Duodenal mucosa (tissue), 2 donors: ENCODE measurements around the gene BSDC1.

Experiments used
- H3K27ac ChIP-seq: one replicate; pipeline ENCODE4 v1.7.0; 2013; ENCODE audit warnings: low read depth, low read length
- H3K27me3 ChIP-seq, 2 donors: one replicate each; pipeline ENCODE4 v1.7.0; 2013; ENCODE audit warnings: low read length in 2 of 2, control low read depth in 1 of 2; ENCODE audit not compliant: insufficient read depth in 2 of 2, control insufficient read depth in 1 of 2
- H3K36me3 ChIP-seq, 2 donors: one replicate each; pipeline ENCODE4 v1.7.0; 2013; ENCODE audit warnings: low read length in 2 of 2, control low read depth in 1 of 2; ENCODE audit not compliant: insufficient read depth in 2 of 2, control insufficient read depth in 1 of 2
- H3K4me1 ChIP-seq, 2 donors: one replicate each; pipeline ENCODE4 v1.7.0; 2013; ENCODE audit warnings: low read length in 2 of 2, control low read depth in 1 of 2; ENCODE audit not compliant: insufficient read depth in 2 of 2, control insufficient read depth in 1 of 2
- H3K4me3 ChIP-seq, 2 donors: one replicate each; pipeline ENCODE4 v1.7.0; 2013; ENCODE audit warnings: low read length in 2 of 2, low read depth in 1 of 2
- H3K9ac ChIP-seq, 2 donors: one replicate each; pipeline ENCODE4 v1.7.0; 2013; ENCODE audit warnings: low read length in 2 of 2, low read depth in 1 of 2
- H3K9me3 ChIP-seq, 2 donors: one replicate each; pipeline ENCODE4 v1.7.0; 2013; ENCODE audit warnings: low read length in 2 of 2, control low read depth in 1 of 2; ENCODE audit not compliant: control insufficient read depth in 1 of 2

BSDC1 gene

DNA sequence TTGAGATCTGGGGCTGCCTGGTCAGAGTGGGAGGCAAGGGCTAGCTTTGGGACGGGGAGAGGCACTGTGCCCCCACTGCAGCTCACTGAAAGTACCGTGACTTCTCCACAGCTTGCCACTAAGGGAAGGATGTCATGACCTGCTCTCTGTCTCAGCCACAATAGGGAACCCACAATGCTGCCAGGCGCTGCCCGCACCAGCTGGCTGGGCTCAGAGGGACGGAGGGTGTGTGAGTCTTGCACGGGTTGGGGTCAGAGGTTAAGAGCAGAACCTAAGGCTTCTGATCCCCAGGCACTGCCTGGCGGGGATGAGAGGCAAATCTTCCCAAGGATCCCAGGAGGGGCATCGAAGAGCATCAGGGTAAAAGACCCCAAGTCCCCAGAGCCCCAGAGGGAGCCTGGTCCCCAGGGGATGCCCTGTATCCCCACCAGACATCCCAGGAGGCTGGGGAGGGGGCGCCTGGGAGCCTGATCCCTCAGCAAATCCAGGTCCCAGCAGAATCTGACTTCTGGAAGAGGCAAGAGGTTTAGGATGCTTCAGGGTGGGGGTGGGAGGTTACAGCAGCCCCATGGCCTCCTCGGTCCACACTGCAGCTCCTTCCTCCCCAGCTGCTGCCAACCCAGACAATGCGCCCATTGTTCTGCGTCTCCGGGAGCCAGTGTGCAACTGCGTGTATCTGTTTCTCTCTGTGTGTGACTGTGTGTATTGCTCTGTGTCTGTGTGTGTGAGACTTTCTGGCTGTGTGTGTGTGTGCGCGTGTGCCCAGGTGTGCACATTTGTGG lies 56.2 kb downstream of the BSDC1 start:
- H3K4me3 ChIP-seq, result no peak overlapping the region
- peaks cover 0 to 3% of the 10 kb centered on the region in 2 donors for H3K36me3 ChIP-seq
- no peaks in the 10 kb centered on the region for H3K27me3 ChIP-seq
- no peak overlapping the region for H3K9ac ChIP-seq
- H3K4me1 ChIP-seq, result peaks cover 40 to 41% of the 10 kb centered on the region in 2 donors
- no peak overlapping the region for H3K27ac ChIP-seq
- H3K9me3 ChIP-seq, result no peaks in the 10 kb centered on the region

DNA sequence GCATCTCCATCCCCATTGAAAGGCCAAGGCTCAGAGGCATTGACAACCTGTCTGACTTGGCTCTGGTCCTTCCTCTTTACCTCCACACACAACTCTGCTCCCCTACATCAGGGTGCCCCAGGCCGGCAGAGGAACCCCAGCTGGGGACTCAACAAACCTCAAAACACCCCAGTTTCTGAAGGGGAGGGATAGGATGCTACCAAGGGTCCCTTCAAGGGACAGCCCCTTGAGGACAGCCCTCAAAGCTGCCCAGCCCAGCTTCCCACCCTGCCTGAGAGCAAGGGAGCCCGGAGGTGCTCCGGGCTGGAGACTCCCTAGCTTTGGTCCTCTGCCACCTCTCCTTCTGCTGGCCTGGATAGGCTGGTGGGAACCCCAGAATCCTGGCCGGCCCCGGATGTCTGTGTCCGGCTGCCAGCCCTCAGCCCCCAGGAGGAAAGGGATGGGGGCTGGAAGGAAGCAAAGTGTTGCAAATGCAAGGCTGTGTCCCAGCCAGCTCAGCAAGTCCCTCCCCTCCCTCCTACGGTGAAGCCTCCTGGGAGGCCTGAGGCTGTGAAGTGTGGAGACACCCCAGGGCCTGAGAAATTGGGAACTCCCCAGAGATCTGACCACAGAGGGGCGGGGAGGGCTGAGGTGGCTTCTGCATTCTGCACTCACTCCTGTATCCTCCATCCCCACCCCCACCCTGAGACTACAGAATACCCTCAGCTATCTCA lies 57.1 kb downstream of the BSDC1 start:
- Histone ChIP-seq H3K27ac (no peak overlapping the region), H3K4me1 (peaks cover 45% of the 10 kb centered on the region in 2 donors), H3K9me3 (no peaks in the 10 kb centered on the region), H3K9ac (no peak overlapping the region), H3K4me3 (no peak overlapping the region), H3K27me3 (no peaks in the 10 kb centered on the region), H3K36me3 (peaks cover under 1 to 11% of the 10 kb centered on the region in 2 donors)

DNA sequence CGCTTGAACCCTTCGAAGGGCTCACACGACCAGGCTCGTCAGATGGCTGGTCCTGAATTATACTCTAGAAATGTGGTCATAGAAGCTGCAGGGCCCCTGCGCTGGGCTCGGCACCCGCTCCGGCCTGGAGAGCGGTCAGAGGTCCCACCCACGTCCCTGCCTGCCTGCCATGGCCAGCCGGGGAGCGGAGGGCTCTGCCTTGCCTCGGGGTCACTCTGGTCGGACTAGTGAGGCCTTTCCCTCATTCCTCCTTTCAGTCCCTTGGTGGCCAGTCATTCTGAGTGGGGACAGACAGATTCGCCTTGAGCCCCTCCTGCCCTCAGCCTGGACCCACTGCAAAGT lies 57.7 kb downstream of the BSDC1 start:
- Histone ChIP-seq H3K36me3 (peaks cover 6 to 17% of the 10 kb centered on the region in 2 donors), H3K4me1 (peaks cover 40 to 46% of the 10 kb centered on the region in 2 donors), H3K27ac (no peak overlapping the region), H3K9ac (peak overlapping the region in 1 of 2 donors; percentile 28), H3K27me3 (no peaks in the 10 kb centered on the region), H3K4me3 (peak overlapping the region; percentile 16 to 40), H3K9me3 (no peaks in the 10 kb centered on the region)

DNA sequence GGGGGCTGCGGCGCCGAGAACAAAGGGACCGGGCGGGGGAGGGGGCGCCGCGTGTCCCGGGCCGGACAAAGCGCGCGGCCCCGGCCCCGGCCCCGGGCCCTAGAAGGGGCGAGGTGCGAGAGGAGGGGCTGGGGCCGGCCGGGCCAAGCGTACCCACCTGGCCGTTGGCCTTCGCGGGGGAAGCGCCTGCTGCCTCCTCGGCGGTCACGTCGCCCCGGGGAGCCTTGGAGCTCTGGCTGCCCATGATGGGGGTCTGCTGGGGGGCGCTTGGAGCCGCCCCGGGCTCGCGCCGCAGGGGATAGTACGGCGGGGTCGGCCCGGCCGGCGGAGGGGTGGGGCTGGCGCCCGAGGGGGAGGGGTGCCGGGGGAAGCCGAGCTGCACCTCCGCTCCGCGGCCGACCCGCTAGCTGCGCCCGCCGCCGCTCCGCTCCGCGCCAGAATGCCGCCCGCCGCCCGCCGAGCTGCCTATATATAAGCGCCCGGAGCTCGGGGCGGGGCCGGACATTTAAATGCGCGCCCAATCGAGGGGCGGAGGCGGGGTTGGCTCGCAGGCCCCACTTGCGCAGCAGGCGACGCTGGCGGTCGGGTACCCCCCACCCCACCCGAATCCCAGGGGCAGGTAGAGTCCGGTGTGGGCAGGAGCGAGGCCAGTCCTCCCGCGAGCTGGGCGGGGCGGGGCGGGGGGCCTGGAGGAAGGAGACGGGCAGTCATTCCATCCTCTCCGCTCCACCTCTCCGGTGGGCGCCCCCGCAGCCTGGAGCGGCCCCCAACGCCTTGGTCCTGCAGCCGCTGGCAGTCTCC lies 58.3 kb downstream of the BSDC1 start, which contains the start of gene MARCKSL1:
MARCKSL1 (minus strand) TSS at position 444 of the 801 bp plus-strand sequence; CDS start at position 244, 200 bp downstream.
- H3K27me3 ChIP-seq, result no peaks in the 10 kb centered on the region
- H3K4me3 ChIP-seq, result peak within 1 kb of the TSS; percentile 56 to 74
- H3K36me3 ChIP-seq, result peaks cover 11 to 22% of the 10 kb centered on the region in 2 donors
- no peak within 1 kb of the TSS for H3K27ac ChIP-seq
- no peaks in the 10 kb centered on the region for H3K9me3 ChIP-seq
- peaks cover 38 to 46% of the 10 kb centered on the region in 2 donors for H3K4me1 ChIP-seq
- H3K9ac ChIP-seq, result peak within 1 kb of the TSS; percentile 55 to 64

DNA sequence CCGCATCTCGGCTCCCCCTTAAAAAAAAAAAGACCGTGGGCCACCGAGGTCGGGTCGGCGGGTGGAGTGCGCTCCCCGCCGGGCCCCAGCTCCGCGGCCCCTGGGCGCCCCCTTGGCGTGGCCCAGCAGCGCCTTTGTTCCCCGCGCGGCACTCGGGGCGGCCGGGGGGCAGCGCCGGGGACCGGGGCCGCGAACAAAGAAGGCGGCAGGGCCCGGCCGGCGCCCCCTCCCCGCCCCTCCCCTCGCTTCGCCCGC lies 58.8 kb downstream of the BSDC1 start:
- H3K9ac ChIP-seq, result peak overlapping the region; percentile 55 to 64
- no peaks in the 10 kb centered on the region for H3K9me3 ChIP-seq
- peak overlapping the region; percentile 56 to 74 for H3K4me3 ChIP-seq
- peaks cover 14 to 28% of the 10 kb centered on the region in 2 donors for H3K36me3 ChIP-seq
- H3K27ac ChIP-seq, result no peak overlapping the region
- no peaks in the 10 kb centered on the region for H3K27me3 ChIP-seq
- H3K4me1 ChIP-seq, result peaks cover 38 to 46% of the 10 kb centered on the region in 2 donors

DNA sequence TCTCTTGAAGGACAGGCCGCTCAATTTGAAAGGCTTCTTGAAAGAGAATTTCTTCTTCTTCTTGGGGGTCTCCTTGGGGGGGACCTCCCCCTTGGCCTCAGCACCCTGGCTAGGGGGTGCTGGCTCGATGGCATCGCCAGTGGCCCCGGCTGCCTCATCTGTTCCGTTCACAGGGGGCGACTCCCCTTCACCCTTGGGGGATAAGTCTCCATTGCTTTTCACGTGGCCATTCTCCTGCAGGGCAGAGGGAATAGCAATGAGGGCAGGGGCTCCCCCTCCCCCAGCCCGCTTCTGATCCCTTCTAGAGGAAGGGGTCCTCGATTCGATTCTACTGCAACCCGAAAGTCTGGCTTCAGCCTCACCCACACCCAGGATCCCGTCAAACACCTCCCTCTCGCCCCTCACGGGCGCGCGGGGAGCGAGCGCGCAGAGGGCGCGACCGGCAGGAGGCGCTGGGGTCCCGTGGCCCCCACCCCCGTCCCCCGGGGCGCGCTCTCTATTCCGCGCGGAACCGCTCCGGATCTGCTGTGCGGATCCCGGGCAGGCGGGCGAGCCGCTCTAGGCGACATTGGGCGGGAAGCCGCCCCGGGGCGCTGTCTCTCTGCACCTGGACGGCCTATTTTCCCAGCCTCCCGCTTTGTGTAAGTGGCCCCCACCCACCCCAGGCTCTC lies 59.2 kb downstream of the BSDC1 start:
- H3K27ac ChIP-seq, result no peak overlapping the region
- H3K9me3 ChIP-seq, result no peaks in the 10 kb centered on the region
- peak overlapping the region; percentile 55 to 64 for H3K9ac ChIP-seq
- H3K4me1 ChIP-seq, result peaks cover 38 to 46% of the 10 kb centered on the region in 2 donors
- no peaks in the 10 kb centered on the region for H3K27me3 ChIP-seq
- peak overlapping the region; percentile 56 to 74 for H3K4me3 ChIP-seq
- peaks cover 19 to 32% of the 10 kb centered on the region in 2 donors for H3K36me3 ChIP-seq

DNA sequence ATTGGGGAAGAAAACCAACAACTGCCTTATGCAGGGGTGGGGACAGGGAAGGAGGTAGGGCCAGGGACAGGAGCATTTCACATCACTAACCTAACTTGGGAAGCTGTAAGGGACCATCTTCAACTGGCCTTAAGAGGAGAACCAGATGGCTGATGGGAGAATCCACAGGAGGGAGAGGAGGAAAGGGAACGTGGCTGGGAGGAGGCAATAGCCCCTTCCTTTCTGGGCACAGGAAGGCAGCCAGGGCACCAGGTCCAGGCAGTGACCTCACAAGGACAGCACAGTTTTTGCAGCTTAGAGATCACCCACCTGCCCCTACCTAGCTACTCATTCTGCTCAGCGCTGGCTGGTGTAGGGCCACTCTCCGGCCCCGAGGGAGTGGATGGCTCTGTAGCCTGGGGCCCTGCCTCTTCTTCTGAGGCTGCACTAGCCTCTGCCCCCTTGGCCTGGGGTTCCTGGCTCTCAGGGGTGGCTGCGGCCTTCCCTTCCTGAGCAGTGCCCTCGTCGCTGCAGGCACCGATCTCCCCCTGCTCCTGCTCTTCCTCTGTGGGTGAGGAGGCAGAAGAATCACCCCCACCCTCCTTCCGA lies 59.9 kb downstream of the BSDC1 start:
- H3K27me3 ChIP-seq, result no peaks in the 10 kb centered on the region
- no peak overlapping the region for H3K27ac ChIP-seq
- H3K9me3 ChIP-seq, result no peaks in the 10 kb centered on the region
- H3K4me1 ChIP-seq, result peaks cover 38 to 46% of the 10 kb centered on the region in 2 donors
- H3K36me3 ChIP-seq, result peaks cover 25 to 39% of the 10 kb centered on the region in 2 donors
- peak overlapping the region; percentile 55 to 64 for H3K9ac ChIP-seq
- H3K4me3 ChIP-seq, result peak overlapping the region; percentile 56 to 74

DNA sequence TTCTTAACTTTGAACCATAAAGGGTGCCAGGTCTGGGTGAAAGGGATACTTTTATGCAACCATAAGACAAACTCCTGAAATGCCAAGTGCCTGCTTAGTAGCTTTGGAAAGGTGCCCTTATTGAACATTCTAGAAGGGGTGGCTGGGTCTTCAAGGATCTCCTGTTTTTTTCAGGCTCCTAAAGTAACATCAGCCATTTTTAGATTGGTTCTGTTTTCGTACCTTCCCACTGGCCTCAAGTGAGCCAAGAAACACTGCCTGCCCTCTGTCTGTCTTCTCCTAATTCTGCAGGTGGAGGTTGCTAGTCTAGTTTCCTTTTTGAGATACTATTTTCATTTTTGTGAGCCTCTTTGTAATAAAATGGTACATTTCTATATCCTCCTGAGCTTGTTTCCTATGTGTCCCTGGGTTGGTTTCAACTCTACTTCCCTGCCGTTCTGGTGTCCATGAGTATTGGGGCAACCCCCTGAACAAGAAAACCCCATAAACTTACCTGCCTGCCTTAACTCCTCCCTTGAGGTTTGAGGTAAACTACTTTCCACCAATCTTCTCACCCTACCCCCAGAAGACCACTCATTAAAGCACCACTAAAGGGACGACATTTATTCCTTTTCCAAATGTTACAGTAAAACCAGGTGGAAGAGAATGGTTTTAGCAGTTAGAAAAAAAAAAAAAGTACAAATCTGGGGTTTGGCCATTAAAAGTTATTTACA lies 60.8 kb downstream of the BSDC1 start:
- H3K4me1 ChIP-seq, result peaks cover 36 to 42% of the 10 kb centered on the region in 2 donors
- H3K4me3 ChIP-seq, result no peak overlapping the region
- no peaks in the 10 kb centered on the region for H3K9me3 ChIP-seq
- no peak overlapping the region for H3K27ac ChIP-seq
- H3K36me3 ChIP-seq, result peaks cover 32 to 48% of the 10 kb centered on the region in 2 donors
- H3K9ac ChIP-seq, result no peak overlapping the region
- no peaks in the 10 kb centered on the region for H3K27me3 ChIP-seq
